ENCODE measurements around the gene RNASEH2A. TPM values are rescaled to one million over a fixed set of nuclear protein-coding genes. Genes with fewer than 3 reads are reported as not detected.

Gene RNASEH2A
- total and polyA plus RNA-seq, 2 of the 4 experiments (the other 2 are of a cell fraction), result 34.9 to 44.6 TPM

DNA sequence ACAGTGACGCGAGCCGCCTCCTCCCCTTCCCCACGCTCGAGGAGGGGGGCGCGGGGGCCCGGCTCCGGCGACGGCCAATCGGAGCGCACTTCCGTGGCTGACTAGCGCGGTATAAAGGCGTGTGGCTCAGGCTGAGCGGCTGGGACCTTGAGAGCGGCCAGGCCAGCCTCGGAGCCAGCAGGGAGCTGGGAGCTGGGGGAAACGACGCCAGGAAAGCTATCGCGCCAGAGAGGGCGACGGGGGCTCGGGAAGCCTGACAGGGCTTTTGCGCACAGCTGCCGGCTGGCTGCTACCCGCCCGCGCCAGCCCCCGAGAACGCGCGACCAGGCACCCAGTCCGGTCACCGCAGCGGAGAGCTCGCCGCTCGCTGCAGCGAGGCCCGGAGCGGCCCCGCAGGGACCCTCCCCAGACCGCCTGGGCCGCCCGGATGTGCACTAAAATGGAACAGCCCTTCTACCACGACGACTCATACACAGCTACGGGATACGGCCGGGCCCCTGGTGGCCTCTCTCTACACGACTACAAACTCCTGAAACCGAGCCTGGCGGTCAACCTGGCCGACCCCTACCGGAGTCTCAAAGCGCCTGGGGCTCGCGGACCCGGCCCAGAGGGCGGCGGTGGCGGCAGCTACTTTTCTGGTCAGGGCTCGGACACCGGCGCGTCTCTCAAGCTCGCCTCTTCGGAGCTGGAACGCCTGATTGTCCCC lies 14.9 kb upstream of the RNASEH2A start, which contains the start of gene JUNB:
TSS of gene JUNB (plus strand) at position 142 of the 706 bp plus-strand sequence. CDS start at position 428, 286 bp downstream.
- in situ Hi-C loops (cut with MboI; ENCODE audit: low sequenced_read_pairs), result loop anchor here (25.0 kb wide), 1 partner anchor 1046 kb away; no protein-coding TSS in a partner anchor
- peak within 1 kb of the TSS; percentile 89 for H3K27ac ChIP-seq (ENCODE audit: insufficient read depth, low read length)
- POLR2A ChIA-PET (ENCODE audit: unreplicated experiment), result interaction anchor here (0.6 to 2.4 kb wide), 5 partner anchors 9 to 358 kb away, joined by 3 to 11 read pairs (median 3); partner anchors contain the start of genes IER2 and STX10
- TF ChIP-seq, protein P1, sequence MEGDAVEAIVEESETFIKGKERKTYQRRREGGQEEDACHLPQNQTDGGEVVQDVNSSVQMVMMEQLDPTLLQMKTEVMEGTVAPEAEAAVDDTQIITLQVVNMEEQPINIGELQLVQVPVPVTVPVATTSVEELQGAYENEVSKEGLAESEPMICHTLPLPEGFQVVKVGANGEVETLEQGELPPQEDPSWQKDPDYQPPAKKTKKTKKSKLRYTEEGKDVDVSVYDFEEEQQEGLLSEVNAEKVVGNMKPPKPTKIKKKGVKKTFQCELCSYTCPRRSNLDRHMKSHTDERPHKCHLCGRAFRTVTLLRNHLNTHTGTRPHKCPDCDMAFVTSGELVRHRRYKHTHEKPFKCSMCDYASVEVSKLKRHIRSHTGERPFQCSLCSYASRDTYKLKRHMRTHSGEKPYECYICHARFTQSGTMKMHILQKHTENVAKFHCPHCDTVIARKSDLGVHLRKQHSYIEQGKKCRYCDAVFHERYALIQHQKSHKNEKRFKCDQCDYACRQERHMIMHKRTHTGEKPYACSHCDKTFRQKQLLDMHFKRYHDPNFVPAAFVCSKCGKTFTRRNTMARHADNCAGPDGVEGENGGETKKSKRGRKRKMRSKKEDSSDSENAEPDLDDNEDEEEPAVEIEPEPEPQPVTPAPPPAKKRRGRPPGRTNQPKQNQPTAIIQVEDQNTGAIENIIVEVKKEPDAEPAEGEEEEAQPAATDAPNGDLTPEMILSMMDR (conservative IDR thresholded peaks at IDR 0.05; ENCODE audit: low read depth, low read length), result no peak
- TF ChIP-seq CEBPB (IDR thresholded peaks at IDR 0.05; ENCODE audit: low read depth, low read length) (no peak), POLR2A (IDR thresholded peaks at IDR 0.05; ENCODE audit: low read depth, low read length) (peak; percentile 99), ELK1 (IDR thresholded peaks at IDR 0.05; ENCODE audit: borderline replicate concordance, low read depth, low read length) (no peak), SMC3 (IDR thresholded peaks at IDR 0.05; ENCODE audit: low read depth, low read length) (no peak), NFE2L2 (IDR thresholded peaks at IDR 0.05; ENCODE audit: low read depth, low read length) (peak; percentile 61), CHD1 (IDR thresholded peaks at IDR 0.05; ENCODE audit: low read depth, low read length) (peak; percentile 99), RFX5 (IDR thresholded peaks at IDR 0.05; ENCODE audit: low read depth, low read length) (no peak), FOS (IDR thresholded peaks at IDR 0.05; ENCODE audit: low read depth, low read length) (peak; percentile 16; the same call in 1 of the 2 replicates), RCOR1 (IDR thresholded peaks at IDR 0.05; ENCODE audit: insufficient replicate concordance, low read length) (no peak), BHLHE40 (IDR thresholded peaks at IDR 0.05; ENCODE audit: low read depth, low read length) (no peak), MAZ (IDR thresholded peaks at IDR 0.05; ENCODE audit: borderline replicate concordance, low read depth, low read length) (peak; percentile 97)
- TF ChIP-seq, protein P2, sequence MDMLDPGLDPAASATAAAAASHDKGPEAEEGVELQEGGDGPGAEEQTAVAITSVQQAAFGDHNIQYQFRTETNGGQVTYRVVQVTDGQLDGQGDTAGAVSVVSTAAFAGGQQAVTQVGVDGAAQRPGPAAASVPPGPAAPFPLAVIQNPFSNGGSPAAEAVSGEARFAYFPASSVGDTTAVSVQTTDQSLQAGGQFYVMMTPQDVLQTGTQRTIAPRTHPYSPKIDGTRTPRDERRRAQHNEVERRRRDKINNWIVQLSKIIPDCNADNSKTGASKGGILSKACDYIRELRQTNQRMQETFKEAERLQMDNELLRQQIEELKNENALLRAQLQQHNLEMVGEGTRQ (IDR thresholded peaks at IDR 0.05; ENCODE audit: low read depth, low read length), result no peak

More for the DNA sequence above, 14.9 kb upstream of the RNASEH2A start, which contains the start of gene JUNB:
- no peaks in the 10 kb centered on the region for H3K36me3 ChIP-seq (ENCODE audit: control insufficient read depth, insufficient read depth, low read length)
- H3K4me1 ChIP-seq (ENCODE audit: control insufficient read depth, insufficient read depth, low read length), result peaks cover 19% of the 10 kb centered on the region
- H2BK120ac ChIP-seq (ENCODE audit: low read depth, low read length), result peak within 1 kb of the TSS; percentile 67
- H2AK5ac ChIP-seq (ENCODE audit: low read depth, low read length), result peak within 1 kb of the TSS; percentile 85
- H3K27me3 ChIP-seq (ENCODE audit: control insufficient read depth, insufficient read depth, low read length), result no peaks in the 10 kb centered on the region
- peaks cover 0 to 39% of the 10 kb centered on the region in 2 experiments; a peak in 2 of 4 replicates for H3K79me1 ChIP-seq (ENCODE audit: low read depth in 1 of 2, low read length in 2 of 2)
- peak within 1 kb of the TSS; percentile 88 for H3K4me2 ChIP-seq (ENCODE audit: low read depth, low read length)
- BruUV-seq (replicated peaks), result TSS peak; percentile 85
- peak; percentile 49 for ATAC-seq (ENCODE audit: low read depth)
- H2BK20ac ChIP-seq (ENCODE audit: low read depth, low read length), result peak within 1 kb of the TSS; percentile 63
- peak within 1 kb of the TSS; percentile 91 for H4K91ac ChIP-seq (ENCODE audit: insufficient read depth, low read depth, low read length)
- intact Hi-C loops (cut with micrococcal nuclease) (loop anchor here (1.0 kb wide), 1 partner anchor 14 kb away; no protein-coding TSS in a partner anchor), dilution Hi-C loops (cut with HindIII; ENCODE audit: low sequenced_read_pairs, unreplicated experiment) (no loop called here)
- H3K4me3 ChIP-seq (ENCODE audit: insufficient read depth, low read depth, low read length), result peak within 1 kb of the TSS; percentile 97
- CTCF ChIA-PET, result interaction anchor here (1.1 to 3.0 kb wide), 3 partner anchors 14 to 27 kb away, joined by 3 to 14 read pairs (median 11); no protein-coding TSS in a partner anchor
- peak within 1 kb of the TSS; percentile 45 to 92 for H4K8ac ChIP-seq (ENCODE audit: low read depth in 2 of 2, low read length in 2 of 2)
- H4K20me1 ChIP-seq (ENCODE audit: insufficient read depth, low read length), result peaks cover 20% of the 10 kb centered on the region
- peak within 1 kb of the TSS; percentile 44 for H4K5ac ChIP-seq (ENCODE audit: low read depth, low read length)
- peak within 1 kb of the TSS; percentile 92 for H2BK5ac ChIP-seq (ENCODE audit: low read depth, low read length, poor library complexity, severe bottlenecking)
- no peaks in the 10 kb centered on the region for H3K9me3 ChIP-seq (ENCODE audit: control insufficient read depth, insufficient read depth, low read length)
- peak within 1 kb of the TSS; percentile 98 for H3K23ac ChIP-seq (ENCODE audit: low read depth, low read length)
- peak within 1 kb of the TSS; percentile 97 for H2AK9ac ChIP-seq (replicated peaks; ENCODE audit: low read depth, low read length, poor library complexity)
- peak within 1 kb of the TSS; percentile 95 for H3K14ac ChIP-seq (replicated peaks; ENCODE audit: low read depth, low read length)
- peak within 1 kb of the TSS; percentile 64 for H3K18ac ChIP-seq (ENCODE audit: low read depth, low read length)
- peak within 1 kb of the TSS; percentile 81 for H2AFZ ChIP-seq (replicated peaks; ENCODE audit: low read length, poor library complexity)
- peak within 1 kb of the TSS; percentile 89 for H3K56ac ChIP-seq (ENCODE audit: extremely low read depth, insufficient read depth, low read length)
- peak; percentile 96 for DNase-seq
- H3K4ac ChIP-seq (ENCODE audit: low read depth, low read length), result peak within 1 kb of the TSS; percentile 97
- peak within 1 kb of the TSS; percentile 87; the same call in 1 of the 3 replicates for H2BK15ac ChIP-seq (ENCODE audit: low read depth, low read length)
- WGBS, 2 experiments (ENCODE audit: extremely low coverage in 2 of 2, insufficient read length in 1 of 2), result 0% methylated on average over 51 of the region's 73 CpGs; no CpG with 5 or more reads in 1 of the 2 experiments
- H3K9me1 ChIP-seq (ENCODE audit: insufficient read depth, low read length), result no peaks in the 10 kb centered on the region; the same call in none of the 2 replicates
- H3K9ac ChIP-seq (ENCODE audit: low read depth, low read length), result peak within 1 kb of the TSS; percentile 80
